HCT116 (cell line): Measurements from ENCODE around the gene TTYH2. TPM values are rescaled to one million over a fixed set of nuclear protein-coding genes. Genes with fewer than 3 reads are reported as not detected.
"Not testable (repeated sequence)": the region's sequence is repeated elsewhere in the genome, so short reads cannot be mapped to it uniquely, and the experiment has no call there.

Source experiments
- ATAC-seq: fragments of 200-7000 bp; cut with Tn5 transposase; 2 replicates; pipeline ENCODE4 v1.9.1; 2020; ENCODE audit warnings: mild to moderate bottlenecking, moderate library complexity
- BruUV-seq: library from RNA; stranded (reverse); fragments of 400-500 nt; replicated peaks from 2 replicates; lab custom pipeline; 2021; lab: Mats Ljungman, UMichigan
- CTCF ChIA-PET: fragments of 300-600 bp; sonication (Branson Sonifier 250); formaldehyde crosslinking; loops from one replicate; lab custom pipeline; 2021; ENCODE audit warnings: antibody characterized with exemption; lab: Charles Lee
- POLR2A ChIA-PET: fragments of 300-600, 350-600 bp; sonication (Branson Sonifier 250); formaldehyde crosslinking; loops from one replicate; lab custom pipeline; 2021; ENCODE audit warnings: antibody characterized with exemption; lab: Charles Lee
- RAD21 ChIA-PET, 2 experiments: fragments of 300-600 bp; sonication (Branson Sonifier 250); formaldehyde crosslinking; loops; one replicate each; lab custom pipeline; 2023; ENCODE audit warnings: low total read pairs in 2 of 2; ENCODE audit not compliant: uncharacterized antibody in 2 of 2, unreplicated experiment in 2 of 2, low non-redundant PET in 1 of 2; lab: Charles Lee
- DNase-seq: peaks from one replicate; pipeline ENCODE4 v3.0.0-alpha.2; 2010; ENCODE audit warnings: low read depth, low spot score
- H2AFZ ChIP-seq: fragments of 200-600 bp; shearing (Covaris generic), sonication (generic); 2 replicates; pipeline ENCODE4 v1.6.1; 2017; ENCODE audit warnings: low read depth, mixed run types, mixed read lengths, antibody characterized with exemption, low read length; ENCODE audit not compliant: poor library complexity, severe bottlenecking
- H3K27ac ChIP-seq: 2 replicates; pipeline ENCODE4 v1.5.1; 2012; ENCODE audit warnings: low read depth, low read length
- H3K27me3 ChIP-seq: fragments of 200-600 bp; sonication (generic); 2 replicates; pipeline ENCODE4 v1.6.1; 2016; ENCODE audit warnings: mixed run types, low read length, mixed read lengths; ENCODE audit not compliant: insufficient read depth
- H3K36me3 ChIP-seq, 2 experiments: fragments of 200-500 bp in 1 of 2; fragments of 200-600 bp in 1 of 2; sonication (Bioruptor generic) in 1 of 2; sonication (generic) in 1 of 2; 2 replicates each; pipeline versions ENCODE4 v1.5.1 to v1.6.1; 2014 to 2016; ENCODE audit warnings: low read length in 2 of 2, inconsistent platforms in 1 of 2, mixed read lengths in 1 of 2, mixed run types in 1 of 2; ENCODE audit not compliant: insufficient read depth in 2 of 2, control insufficient read depth in 1 of 2
- H3K4me1 ChIP-seq, 2 experiments: fragments of 200-600 bp in 1 of 2; sonication (generic) in 1 of 2; 2 replicates each; pipeline versions ENCODE4 v1.5.1 to v1.6.1; 2012 to 2017; ENCODE audit warnings: low read length in 2 of 2, inconsistent platforms in 1 of 2, mild to moderate bottlenecking in 1 of 2, mixed read lengths in 1 of 2, mixed run types in 1 of 2, moderate library complexity in 1 of 2; ENCODE audit not compliant: insufficient read depth in 2 of 2, control insufficient read depth in 1 of 2
- H3K4me2 ChIP-seq: fragments of 200-600 bp; sonication (generic); 2 replicates; pipeline ENCODE4 v1.6.1; 2017; ENCODE audit warnings: mixed run types, low read length, mixed read lengths
- H3K4me3 ChIP-seq, 2 experiments: fragments of 200-600 bp in 1 of 2; sonication (generic) in 1 of 2; replicated peaks in 1 of 2; 2 replicates each; pipeline ENCODE4 v1.5.1; 2011 to 2016; ENCODE audit warnings: low read length in 2 of 2, control low read depth in 1 of 2, low read depth in 1 of 2, mild to moderate bottlenecking in 1 of 2, mixed read lengths in 1 of 2, mixed run types in 1 of 2
- H3K79me2 ChIP-seq: fragments of 200-600 bp; sonication (generic); 2 replicates; pipeline ENCODE4 v1.6.1; 2017; ENCODE audit warnings: mild to moderate bottlenecking, mixed run types, low read length, moderate library complexity, mixed read lengths; ENCODE audit not compliant: insufficient read depth
- H3K9ac ChIP-seq: fragments of 200-600 bp; sonication (generic); 2 replicates; pipeline ENCODE4 v1.6.1; 2016; ENCODE audit warnings: low read length, mixed read lengths
- H3K9me2 ChIP-seq: fragments of 200-600 bp; sonication (generic), shearing (Covaris generic); 2 replicates; pipeline ENCODE4 v1.6.1; 2017; ENCODE audit warnings: mixed run types, mild to moderate bottlenecking, moderate library complexity; ENCODE audit not compliant: insufficient read depth
- H3K9me3 ChIP-seq, 2 experiments: fragments of 200-500 bp in 1 of 2; fragments of 200-600 bp in 1 of 2; sonication (Bioruptor generic) in 1 of 2; sonication (generic) in 1 of 2; 2 replicates each; pipeline ENCODE4 v1.6.1; 2014 to 2017; ENCODE audit warnings: low read length in 2 of 2, mixed read lengths in 2 of 2, inconsistent platforms in 1 of 2, low read depth in 1 of 2, mild to moderate bottlenecking in 1 of 2, mixed run types in 1 of 2, moderate library complexity in 1 of 2; ENCODE audit not compliant: control insufficient read depth in 1 of 2, insufficient read depth in 1 of 2
- H4K20me1 ChIP-seq: fragments of 200-600 bp; sonication (generic), shearing (Covaris generic); 2 replicates; pipeline ENCODE4 v1.6.1; 2017; ENCODE audit warnings: mixed run types, mild to moderate bottlenecking, moderate library complexity; ENCODE audit not compliant: insufficient read depth
- JUND ChIP-seq: IDR thresholded peaks from 2 replicates; pipeline ENCODE4 v1.6.1; 2012
- POLR2A ChIP-seq: IDR thresholded peaks from 2 replicates; pipeline ENCODE4 v1.7.0; 2011; ENCODE audit warnings: borderline replicate concordance; ENCODE audit not compliant: insufficient read depth, insufficient read length; ENCODE audit errors: extremely low read depth
- SIN3A ChIP-seq: IDR thresholded peaks from 2 replicates; pipeline ENCODE4 v1.6.1; 2012; ENCODE audit warnings: low read depth
- SP1 ChIP-seq: IDR thresholded peaks from 2 replicates; pipeline ENCODE4 v1.6.1; 2012; ENCODE audit warnings: low read depth
- SRF ChIP-seq: IDR thresholded peaks from 2 replicates; pipeline ENCODE4 v1.6.1; 2012; ENCODE audit warnings: low read depth
- ZNF274 ChIP-seq: fragments of 200-500 bp; sonication (Bioruptor generic); IDR thresholded peaks from 2 replicates; pipeline ENCODE4 v1.6.1; 2014; ENCODE audit warnings: mild to moderate bottlenecking, low read depth, low read length, inconsistent platforms
- intact Hi-C: fragments of 100-400 bp; cut with micrococcal nuclease; formaldehyde crosslinking; loops from 2 replicates; pipeline ENCODE4 v1.10.0; 2022
- total RNA-seq: library from RNA; stranded (reverse); gene quantifications from one replicate; pipeline ENCODE4 v1.2.1, GENCODE V29; 2021; ENCODE audit not compliant: unreplicated experiment
- TF ChIP-seq, protein P1 (sequence below): IDR thresholded peaks from 2 replicates; pipeline ENCODE4 v1.6.1; 2012; ENCODE audit warnings: low read depth
- TF ChIP-seq, protein P2 (sequence below): IDR thresholded peaks from 2 replicates; pipeline ENCODE4 v1.6.1; 2011; ENCODE audit warnings: mild to moderate bottlenecking, low read length, moderate library complexity; ENCODE audit not compliant: insufficient replicate concordance; ENCODE audit errors: extremely low read depth

TTYH2 gene
- total RNA-seq, 1 experiment from 2014 or later, result 10.8 TPM

- TF ChIP-seq, protein P1, sequence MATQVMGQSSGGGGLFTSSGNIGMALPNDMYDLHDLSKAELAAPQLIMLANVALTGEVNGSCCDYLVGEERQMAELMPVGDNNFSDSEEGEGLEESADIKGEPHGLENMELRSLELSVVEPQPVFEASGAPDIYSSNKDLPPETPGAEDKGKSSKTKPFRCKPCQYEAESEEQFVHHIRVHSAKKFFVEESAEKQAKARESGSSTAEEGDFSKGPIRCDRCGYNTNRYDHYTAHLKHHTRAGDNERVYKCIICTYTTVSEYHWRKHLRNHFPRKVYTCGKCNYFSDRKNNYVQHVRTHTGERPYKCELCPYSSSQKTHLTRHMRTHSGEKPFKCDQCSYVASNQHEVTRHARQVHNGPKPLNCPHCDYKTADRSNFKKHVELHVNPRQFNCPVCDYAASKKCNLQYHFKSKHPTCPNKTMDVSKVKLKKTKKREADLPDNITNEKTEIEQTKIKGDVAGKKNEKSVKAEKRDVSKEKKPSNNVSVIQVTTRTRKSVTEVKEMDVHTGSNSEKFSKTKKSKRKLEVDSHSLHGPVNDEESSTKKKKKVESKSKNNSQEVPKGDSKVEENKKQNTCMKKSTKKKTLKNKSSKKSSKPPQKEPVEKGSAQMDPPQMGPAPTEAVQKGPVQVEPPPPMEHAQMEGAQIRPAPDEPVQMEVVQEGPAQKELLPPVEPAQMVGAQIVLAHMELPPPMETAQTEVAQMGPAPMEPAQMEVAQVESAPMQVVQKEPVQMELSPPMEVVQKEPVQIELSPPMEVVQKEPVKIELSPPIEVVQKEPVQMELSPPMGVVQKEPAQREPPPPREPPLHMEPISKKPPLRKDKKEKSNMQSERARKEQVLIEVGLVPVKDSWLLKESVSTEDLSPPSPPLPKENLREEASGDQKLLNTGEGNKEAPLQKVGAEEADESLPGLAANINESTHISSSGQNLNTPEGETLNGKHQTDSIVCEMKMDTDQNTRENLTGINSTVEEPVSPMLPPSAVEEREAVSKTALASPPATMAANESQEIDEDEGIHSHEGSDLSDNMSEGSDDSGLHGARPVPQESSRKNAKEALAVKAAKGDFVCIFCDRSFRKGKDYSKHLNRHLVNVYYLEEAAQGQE, result no peak
- no peak for TF ChIP-seq SP1
- TF ChIP-seq ZNF274, result no peak
- TF ChIP-seq, protein P2, sequence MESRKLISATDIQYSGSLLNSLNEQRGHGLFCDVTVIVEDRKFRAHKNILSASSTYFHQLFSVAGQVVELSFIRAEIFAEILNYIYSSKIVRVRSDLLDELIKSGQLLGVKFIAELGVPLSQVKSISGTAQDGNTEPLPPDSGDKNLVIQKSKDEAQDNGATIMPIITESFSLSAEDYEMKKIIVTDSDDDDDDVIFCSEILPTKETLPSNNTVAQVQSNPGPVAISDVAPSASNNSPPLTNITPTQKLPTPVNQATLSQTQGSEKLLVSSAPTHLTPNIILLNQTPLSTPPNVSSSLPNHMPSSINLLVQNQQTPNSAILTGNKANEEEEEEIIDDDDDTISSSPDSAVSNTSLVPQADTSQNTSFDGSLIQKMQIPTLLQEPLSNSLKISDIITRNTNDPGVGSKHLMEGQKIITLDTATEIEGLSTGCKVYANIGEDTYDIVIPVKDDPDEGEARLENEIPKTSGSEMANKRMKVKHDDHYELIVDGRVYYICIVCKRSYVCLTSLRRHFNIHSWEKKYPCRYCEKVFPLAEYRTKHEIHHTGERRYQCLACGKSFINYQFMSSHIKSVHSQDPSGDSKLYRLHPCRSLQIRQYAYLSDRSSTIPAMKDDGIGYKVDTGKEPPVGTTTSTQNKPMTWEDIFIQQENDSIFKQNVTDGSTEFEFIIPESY, result no peak
- TF ChIP-seq POLR2A, result no peak
- TF ChIP-seq SIN3A, result no peak
- TF ChIP-seq JUND, result no peak
- TF ChIP-seq SRF, result no peak
These were observed 49.2 kb downstream of the TTYH2 start (continued) for GRCh38 chr17:74262601-74263000.

GRCh38 chr17:74267054-74267453 is 53.7 kb downstream of the TTYH2 start:
- DNase-seq, H3K27me3 ChIP-seq, H2AFZ ChIP-seq, H3K9me2 ChIP-seq, H3K9me3 ChIP-seq, H3K79me2 ChIP-seq, H3K27ac ChIP-seq, POLR2A ChIA-PET, H3K4me3 ChIP-seq, H3K9ac ChIP-seq, RAD21 ChIA-PET, CTCF ChIA-PET, H3K36me3 ChIP-seq, BruUV-seq, H3K4me1 ChIP-seq, H4K20me1 ChIP-seq, intact Hi-C loops, ATAC-seq, H3K4me2 ChIP-seq: not testable (repeated sequence)
